H1 (cell line): ENCODE measurements around the gene GALNT15. TPM values are rescaled to one million over a fixed set of nuclear protein-coding genes. Genes with fewer than 3 reads are reported as not detected.

Experiments used
- CHD1 ChIP-seq: IDR thresholded peaks from 2 replicates; pipeline ENCODE4 v1.6.1; 2012; ENCODE audit warnings: low read depth, low read length, improper control_type of control experiment
- GABPA ChIP-seq: IDR thresholded peaks from 2 replicates; pipeline ENCODE4 v1.6.1; 2011; ENCODE audit warnings: mild to moderate bottlenecking, low read length, moderate library complexity, borderline replicate concordance; ENCODE audit not compliant: insufficient read depth
- GTF2F1 ChIP-seq: IDR thresholded peaks from 2 replicates; pipeline ENCODE4 v1.6.1; 2012; ENCODE audit warnings: low read depth, low read length, improper control_type of control experiment, borderline replicate concordance
- HDAC6 ChIP-seq: IDR thresholded peaks from one replicate; pipeline ENCODE4 v1.7.1; 2012; ENCODE audit warnings: low read depth, mild to moderate bottlenecking, inconsistent platforms, low read length, moderate library complexity
- JUN ChIP-seq: IDR thresholded peaks from 2 replicates; pipeline ENCODE4 v1.6.1; 2011; ENCODE audit warnings: low read depth, mild to moderate bottlenecking, improper control_type of control experiment, low read length
- KDM1A ChIP-seq: fragments of 200-600, 300-600 bp; sonication (generic); IDR thresholded peaks from 2 replicates; pipeline ENCODE4 v1.7.1; 2016; ENCODE audit warnings: mild to moderate bottlenecking, low read length, borderline replicate concordance
- KDM5A ChIP-seq: fragments of 200-600 bp; IDR thresholded peaks from 2 replicates; pipeline ENCODE4 v1.7.1; 2012; ENCODE audit warnings: mild to moderate bottlenecking, low read length, inconsistent platforms, mixed read lengths
- RFX5 ChIP-seq: IDR thresholded peaks from 2 replicates; pipeline ENCODE4 v1.6.1; 2011; ENCODE audit warnings: low read depth, low read length, improper control_type of control experiment, borderline replicate concordance
- SRF ChIP-seq: IDR thresholded peaks from 2 replicates; pipeline ENCODE4 v1.6.1; 2011; ENCODE audit warnings: mild to moderate bottlenecking, low read depth, low read length, moderate library complexity
- TCF12 ChIP-seq: IDR thresholded peaks from 2 replicates; pipeline ENCODE4 v1.6.1; 2011; ENCODE audit warnings: low read depth, mild to moderate bottlenecking, low read length
- TEAD4 ChIP-seq: IDR thresholded peaks from 2 replicates; pipeline ENCODE4 v1.6.1; 2012; ENCODE audit warnings: low read depth, low read length, inconsistent platforms, mixed read lengths
- ZNF274 ChIP-seq: IDR thresholded peaks from 2 replicates; pipeline ENCODE4 v1.7.0; 2012; ENCODE audit warnings: low read length, borderline replicate concordance; ENCODE audit errors: extremely low read depth
- polyA plus RNA-seq, 7 experiments: library from polyadenylated mRNA; depleted of rRNA in 3 of 7; stranded (reverse) in 5 of 7; unstranded in 2 of 7; fragments of >200 nt in 5 of 7; fragments of 200-250 nt in 2 of 7; gene quantifications; 1 replicate in 5 of 7; 2 replicates in 1 of 7; 4 replicates in 1 of 7; pipeline versions ENCODE4 v1.2.1 to v1.2.3, GENCODE V29; 2011 to 2013; ENCODE audit warnings: missing spikeins in 2 of 7, mixed read lengths in 2 of 7
- total RNA-seq: library from RNA; stranded (reverse); fragmentation: NEBNext Ultra II Directional; extraction: Animal tissue kit (Norgen Biotek cat#: 25700); gene quantifications from 2 replicates; pipeline ENCODE4 v1.2.1, GENCODE V29; 2021
- TF ChIP-seq, protein P1 (sequence below): fragments of 300-600 bp; sonication (generic); IDR thresholded peaks from 2 replicates; pipeline ENCODE4 v1.7.1; 2012; ENCODE audit warnings: low read length, moderate library complexity, mild to moderate bottlenecking, inconsistent platforms; ENCODE audit not compliant: insufficient replicate concordance

Gene GALNT15
- total and polyA plus RNA-seq, 2 of the 8 experiments (the other 6 are each of a cell fraction or from before 2014, with no cell fraction given), result 0.02 TPM; not detected in 1

- TF ChIP-seq, protein P1, sequence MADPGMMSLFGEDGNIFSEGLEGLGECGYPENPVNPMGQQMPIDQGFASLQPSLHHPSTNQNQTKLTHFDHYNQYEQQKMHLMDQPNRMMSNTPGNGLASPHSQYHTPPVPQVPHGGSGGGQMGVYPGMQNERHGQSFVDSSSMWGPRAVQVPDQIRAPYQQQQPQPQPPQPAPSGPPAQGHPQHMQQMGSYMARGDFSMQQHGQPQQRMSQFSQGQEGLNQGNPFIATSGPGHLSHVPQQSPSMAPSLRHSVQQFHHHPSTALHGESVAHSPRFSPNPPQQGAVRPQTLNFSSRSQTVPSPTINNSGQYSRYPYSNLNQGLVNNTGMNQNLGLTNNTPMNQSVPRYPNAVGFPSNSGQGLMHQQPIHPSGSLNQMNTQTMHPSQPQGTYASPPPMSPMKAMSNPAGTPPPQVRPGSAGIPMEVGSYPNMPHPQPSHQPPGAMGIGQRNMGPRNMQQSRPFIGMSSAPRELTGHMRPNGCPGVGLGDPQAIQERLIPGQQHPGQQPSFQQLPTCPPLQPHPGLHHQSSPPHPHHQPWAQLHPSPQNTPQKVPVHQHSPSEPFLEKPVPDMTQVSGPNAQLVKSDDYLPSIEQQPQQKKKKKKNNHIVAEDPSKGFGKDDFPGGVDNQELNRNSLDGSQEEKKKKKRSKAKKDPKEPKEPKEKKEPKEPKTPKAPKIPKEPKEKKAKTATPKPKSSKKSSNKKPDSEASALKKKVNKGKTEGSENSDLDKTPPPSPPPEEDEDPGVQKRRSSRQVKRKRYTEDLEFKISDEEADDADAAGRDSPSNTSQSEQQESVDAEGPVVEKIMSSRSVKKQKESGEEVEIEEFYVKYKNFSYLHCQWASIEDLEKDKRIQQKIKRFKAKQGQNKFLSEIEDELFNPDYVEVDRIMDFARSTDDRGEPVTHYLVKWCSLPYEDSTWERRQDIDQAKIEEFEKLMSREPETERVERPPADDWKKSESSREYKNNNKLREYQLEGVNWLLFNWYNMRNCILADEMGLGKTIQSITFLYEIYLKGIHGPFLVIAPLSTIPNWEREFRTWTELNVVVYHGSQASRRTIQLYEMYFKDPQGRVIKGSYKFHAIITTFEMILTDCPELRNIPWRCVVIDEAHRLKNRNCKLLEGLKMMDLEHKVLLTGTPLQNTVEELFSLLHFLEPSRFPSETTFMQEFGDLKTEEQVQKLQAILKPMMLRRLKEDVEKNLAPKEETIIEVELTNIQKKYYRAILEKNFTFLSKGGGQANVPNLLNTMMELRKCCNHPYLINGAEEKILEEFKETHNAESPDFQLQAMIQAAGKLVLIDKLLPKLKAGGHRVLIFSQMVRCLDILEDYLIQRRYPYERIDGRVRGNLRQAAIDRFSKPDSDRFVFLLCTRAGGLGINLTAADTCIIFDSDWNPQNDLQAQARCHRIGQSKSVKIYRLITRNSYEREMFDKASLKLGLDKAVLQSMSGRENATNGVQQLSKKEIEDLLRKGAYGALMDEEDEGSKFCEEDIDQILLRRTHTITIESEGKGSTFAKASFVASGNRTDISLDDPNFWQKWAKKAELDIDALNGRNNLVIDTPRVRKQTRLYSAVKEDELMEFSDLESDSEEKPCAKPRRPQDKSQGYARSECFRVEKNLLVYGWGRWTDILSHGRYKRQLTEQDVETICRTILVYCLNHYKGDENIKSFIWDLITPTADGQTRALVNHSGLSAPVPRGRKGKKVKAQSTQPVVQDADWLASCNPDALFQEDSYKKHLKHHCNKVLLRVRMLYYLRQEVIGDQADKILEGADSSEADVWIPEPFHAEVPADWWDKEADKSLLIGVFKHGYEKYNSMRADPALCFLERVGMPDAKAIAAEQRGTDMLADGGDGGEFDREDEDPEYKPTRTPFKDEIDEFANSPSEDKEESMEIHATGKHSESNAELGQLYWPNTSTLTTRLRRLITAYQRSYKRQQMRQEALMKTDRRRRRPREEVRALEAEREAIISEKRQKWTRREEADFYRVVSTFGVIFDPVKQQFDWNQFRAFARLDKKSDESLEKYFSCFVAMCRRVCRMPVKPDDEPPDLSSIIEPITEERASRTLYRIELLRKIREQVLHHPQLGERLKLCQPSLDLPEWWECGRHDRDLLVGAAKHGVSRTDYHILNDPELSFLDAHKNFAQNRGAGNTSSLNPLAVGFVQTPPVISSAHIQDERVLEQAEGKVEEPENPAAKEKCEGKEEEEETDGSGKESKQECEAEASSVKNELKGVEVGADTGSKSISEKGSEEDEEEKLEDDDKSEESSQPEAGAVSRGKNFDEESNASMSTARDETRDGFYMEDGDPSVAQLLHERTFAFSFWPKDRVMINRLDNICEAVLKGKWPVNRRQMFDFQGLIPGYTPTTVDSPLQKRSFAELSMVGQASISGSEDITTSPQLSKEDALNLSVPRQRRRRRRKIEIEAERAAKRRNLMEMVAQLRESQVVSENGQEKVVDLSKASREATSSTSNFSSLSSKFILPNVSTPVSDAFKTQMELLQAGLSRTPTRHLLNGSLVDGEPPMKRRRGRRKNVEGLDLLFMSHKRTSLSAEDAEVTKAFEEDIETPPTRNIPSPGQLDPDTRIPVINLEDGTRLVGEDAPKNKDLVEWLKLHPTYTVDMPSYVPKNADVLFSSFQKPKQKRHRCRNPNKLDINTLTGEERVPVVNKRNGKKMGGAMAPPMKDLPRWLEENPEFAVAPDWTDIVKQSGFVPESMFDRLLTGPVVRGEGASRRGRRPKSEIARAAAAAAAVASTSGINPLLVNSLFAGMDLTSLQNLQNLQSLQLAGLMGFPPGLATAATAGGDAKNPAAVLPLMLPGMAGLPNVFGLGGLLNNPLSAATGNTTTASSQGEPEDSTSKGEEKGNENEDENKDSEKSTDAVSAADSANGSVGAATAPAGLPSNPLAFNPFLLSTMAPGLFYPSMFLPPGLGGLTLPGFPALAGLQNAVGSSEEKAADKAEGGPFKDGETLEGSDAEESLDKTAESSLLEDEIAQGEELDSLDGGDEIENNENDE, result no peak
- no peak for TF ChIP-seq KDM1A
- TF ChIP-seq JUN, result no peak
- TF ChIP-seq GABPA, result no peak
- no peak for TF ChIP-seq TEAD4
- TF ChIP-seq HDAC6, result no peak
- TF ChIP-seq CHD1, result no peak
- no peak for TF ChIP-seq ZNF274
- no peak for TF ChIP-seq RFX5
- no peak for TF ChIP-seq SRF
- TF ChIP-seq TCF12, result no peak
- no peak for TF ChIP-seq KDM5A
- TF ChIP-seq GTF2F1, result no peak
These were observed 84.4 kb downstream of the GALNT15 start (continued) for GRCh38 chr3:16258866-16259265.
